GM21786 (cell line): ENCODE results near the gene S1PR3.

Experiments
- ATAC-seq: cut with Tn5 transposase; IDR thresholded peaks from one replicate; pipeline ENCODE4 v1.9.1; 2021; ENCODE audit not compliant: unreplicated experiment

Gene S1PR3

DNA sequence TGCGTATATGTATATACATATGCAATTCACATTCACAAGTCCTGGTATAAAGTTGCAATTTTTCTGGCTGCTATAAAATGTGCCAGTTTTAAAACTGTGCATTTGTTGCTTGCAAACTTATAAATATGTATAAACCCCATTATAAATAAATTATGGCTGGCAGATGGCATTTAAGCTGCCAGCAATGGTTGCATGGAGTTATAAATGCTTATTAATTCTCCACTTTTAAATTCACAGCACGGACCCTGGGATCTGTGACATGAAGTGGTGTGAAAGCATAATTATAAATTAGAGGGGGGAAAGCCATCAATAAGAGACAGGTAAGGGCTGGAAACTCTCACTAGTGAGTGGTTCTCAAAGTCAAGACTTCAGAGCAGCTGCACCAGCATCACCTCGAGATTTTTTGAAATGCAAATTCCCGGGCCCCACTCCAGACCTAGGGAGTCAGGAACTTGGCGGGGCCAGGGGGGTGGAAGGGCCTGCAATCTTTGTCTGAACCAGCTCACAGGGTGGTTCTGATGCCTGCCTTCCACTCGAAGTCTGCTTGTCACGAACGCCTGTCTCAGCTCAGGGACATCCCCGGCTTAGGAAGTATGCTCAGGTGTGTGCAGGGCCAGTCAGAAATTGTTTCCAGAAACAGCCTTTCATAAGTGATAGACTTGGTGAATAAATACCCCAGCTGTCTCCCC is 16.9 kb downstream of the S1PR3 start:
- no peak for ATAC-seq

DNA sequence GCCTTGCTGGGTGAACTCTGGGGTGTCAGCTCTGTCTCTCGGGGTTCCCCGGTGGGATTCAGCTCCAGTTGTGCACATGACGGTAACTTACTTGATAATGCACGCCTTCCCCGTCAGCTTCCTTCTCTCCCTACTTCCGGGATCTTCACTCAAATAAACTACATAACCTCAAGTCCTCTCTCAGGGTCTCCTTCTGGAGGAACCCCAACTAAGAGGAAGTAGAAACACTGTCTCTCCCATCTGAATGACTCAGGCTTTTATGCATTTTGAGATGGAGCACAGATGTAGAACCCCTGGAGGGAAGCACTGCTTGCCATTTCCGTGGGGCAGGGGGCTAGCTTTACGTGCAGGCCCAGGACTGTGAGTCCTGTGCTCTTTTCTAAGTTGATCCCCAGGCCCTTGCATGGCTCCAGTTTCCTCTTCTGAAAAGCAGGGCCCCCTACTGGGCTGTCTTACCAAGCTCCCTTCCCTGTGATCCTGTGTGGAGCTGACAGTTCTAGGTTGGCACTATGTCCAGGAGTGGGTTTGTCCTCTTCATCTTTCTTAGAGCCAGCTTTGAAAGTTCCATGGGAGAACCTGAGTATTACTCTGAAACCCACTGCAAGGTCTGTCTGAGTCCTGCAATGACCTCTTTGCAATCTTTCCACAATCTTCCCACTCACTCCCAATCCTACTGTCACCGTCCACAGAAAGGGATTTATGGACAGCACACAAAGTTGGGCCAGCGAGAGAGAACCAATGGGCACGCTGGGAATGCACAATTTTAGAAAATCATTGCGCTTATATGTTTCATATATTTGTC is 17.7 kb downstream of the S1PR3 start:
- no peak for ATAC-seq

GRCh38 chr9:89009546-89009840 is 18.2 kb downstream of the S1PR3 start:
- no peak for ATAC-seq

GRCh38 chr9:89010056-89010455 is 18.8 kb downstream of the S1PR3 start:
- ATAC-seq: no peak

- no peak for ATAC-seq
Measured at GRCh38 chr9:89010526-89011111, 19.4 kb downstream of the S1PR3 start.

DNA sequence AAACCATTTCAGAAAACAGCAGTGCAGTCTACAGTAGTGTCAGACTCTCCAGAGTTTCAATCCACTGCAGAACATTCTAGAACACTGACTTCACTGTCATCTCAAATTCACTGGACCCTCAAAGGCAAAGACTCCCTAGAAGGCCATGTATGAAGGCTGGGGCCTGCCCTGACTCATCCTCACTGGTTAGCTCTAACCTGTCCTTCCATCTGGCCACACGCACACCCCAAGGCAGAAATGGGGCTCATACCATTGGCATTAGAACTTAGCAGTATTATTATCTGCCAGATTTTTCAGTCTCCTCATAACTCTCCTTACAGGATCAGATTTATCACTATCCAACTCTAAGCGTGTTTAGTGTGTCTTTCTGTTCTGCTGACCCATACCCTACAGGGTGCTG is 20.4 kb downstream of the S1PR3 start:
- ATAC-seq: no peak

GRCh38 chr9:89012294-89013042 is 21.2 kb downstream of the S1PR3 start:
- no peak for ATAC-seq

GRCh38 chr9:89013660-89014059 is 22.4 kb downstream of the S1PR3 start:
- no peak for ATAC-seq

DNA sequence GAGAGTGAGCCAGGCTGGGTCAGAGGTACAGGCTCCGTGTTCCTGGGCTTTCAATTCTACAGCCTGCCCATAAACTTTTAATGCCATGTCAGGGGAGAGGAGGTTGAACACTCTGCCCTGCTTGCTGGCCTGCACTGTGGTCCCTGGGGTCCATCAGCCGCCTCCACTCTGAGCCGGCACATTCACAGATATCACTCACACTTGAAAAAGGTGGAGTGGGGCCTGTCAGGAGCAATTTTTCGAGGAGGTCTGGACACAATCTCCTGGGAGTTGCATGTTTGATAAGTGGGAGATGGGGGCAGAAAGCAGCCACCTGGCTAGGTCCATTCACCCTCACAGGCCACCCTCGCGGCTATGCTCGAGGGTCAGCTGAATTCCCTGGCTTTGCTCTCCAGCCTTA is 22.9 kb downstream of the S1PR3 start:
- no peak for ATAC-seq

DNA sequence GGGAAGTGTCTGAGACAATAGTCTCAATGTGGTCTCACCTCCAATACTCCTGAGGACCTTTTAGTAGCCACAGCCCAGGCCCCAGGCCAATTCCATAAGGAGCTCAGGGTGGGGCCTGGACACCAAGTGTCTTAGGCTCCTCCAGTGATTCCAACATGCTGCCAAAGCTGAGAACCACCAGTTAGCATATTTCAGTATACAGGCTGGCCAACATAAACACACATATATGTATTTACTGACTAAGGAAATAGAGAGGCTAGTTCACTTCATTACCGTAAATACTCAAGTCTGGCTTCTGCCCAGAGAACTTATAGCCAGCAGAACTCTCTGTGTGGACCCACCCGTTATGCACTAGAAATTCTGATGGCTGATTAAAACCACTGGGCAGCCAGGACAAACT is 24.1 kb downstream of the S1PR3 start:
- no peak for ATAC-seq

GRCh38 chr9:89020754-89021153 is 29.5 kb downstream of the S1PR3 start:
- no peak for ATAC-seq

DNA sequence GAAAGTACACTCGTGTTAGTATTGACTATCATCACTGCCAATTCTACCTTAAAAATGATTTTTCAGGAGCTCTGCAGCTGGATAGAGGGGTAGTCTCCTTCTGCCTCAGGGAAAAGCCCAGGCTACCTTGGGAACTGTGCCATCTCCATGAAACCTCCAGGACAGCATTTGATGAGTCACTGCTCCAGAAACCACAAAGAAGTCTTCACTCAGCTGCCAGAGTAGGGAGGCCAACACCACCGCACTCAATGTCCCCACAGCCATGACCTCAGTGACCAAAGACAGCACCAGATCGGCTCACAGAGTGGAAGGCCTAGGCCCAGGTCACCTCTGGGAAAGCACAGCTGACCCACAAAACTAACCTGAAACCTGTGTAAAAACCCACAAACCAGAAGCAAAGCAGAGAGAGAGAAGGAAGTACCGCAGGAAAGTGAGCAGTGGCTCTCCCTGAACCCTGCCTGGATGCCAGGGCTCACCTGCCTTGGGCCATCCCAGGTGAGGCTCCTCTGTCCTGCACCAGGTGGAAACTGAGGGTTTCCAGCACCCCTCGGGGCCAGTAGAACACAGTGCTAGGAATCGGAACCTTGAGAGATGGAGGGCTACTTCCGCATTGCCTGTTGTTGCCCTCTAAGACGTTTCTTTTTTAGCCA is 30.0 kb downstream of the S1PR3 start:
- ATAC-seq: no peak

DNA sequence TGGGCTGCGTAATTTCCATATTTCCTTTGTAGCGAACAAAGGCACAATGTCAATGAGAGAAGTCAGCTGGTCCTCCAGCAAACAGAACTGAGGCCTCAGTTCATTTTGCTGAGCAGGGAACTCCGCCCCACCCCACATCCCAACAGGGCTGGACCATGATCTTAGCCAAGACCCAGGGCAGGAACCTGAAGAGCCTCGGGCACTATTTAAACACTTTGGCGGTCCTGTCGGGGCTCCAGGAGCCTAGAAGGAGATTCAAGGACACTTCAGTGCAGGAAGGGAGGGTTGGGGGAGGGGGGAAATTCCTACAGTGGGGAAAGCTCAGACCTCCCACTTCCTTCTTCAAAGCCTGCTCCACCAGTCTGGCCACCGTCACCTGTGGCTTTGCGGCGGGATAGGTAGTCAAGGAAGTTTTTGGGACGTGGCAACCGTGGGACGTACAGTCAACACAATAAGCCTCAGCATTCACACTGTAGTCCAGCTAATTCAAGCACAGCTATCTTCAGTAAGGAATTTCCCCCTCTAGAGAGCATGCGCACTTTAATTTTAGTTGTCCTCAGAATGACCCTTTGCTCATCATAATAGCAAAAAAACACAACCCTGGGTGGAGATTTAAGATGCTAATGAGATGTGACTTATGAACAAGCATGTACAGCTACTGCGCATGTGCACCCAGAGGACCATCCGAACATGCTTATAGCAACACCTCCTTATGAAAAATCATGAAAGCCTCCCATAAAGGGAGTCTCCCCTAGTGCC is 30.9 kb downstream of the S1PR3 start:
- no peak for ATAC-seq

DNA sequence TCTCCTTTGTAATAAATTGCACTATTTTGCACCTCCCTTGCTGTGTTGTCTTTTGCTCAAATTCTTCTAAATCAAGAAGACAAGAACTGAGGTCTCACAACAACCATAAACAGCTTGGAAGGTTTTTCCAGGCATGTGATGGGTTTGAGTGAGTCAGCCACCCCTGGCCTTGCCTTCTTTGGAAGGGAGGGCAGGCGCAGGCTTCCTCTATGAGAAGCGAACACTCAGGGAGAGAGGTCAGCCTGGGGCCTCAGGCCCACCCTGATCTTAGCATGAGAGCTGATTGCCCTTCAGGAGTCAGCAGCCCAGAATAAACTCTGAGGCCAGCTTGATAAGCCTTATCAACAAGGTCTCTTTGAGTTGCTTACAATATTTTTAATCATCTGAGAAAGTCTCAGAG is 31.6 kb downstream of the S1PR3 start:
- no peak for ATAC-seq

DNA sequence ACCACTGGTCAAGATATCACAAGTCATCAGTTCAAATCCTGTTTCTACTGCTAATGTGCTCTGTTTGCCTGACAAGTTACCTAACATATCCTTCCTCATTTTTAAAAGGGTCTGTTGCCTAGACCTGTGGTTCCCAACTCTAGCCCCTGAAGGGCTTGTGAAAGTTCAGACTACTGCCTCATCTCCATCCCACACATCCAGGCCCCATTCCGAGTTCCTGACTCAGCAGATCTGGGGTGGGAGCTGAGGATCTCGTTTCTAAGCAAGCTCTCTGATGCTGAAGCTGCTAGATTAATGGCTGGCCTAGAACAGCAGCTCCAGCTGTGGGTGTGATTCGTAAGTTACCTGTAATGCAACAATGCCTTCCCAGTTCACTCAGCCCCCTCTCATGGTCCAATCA is 32.5 kb downstream of the S1PR3 start:
- no peak for ATAC-seq

GRCh38 chr9:89024727-89025126 is 33.5 kb downstream of the S1PR3 start:
- ATAC-seq: no peak

- ATAC-seq: no peak
Measured at GRCh38 chr9:89025553-89025952, 34.3 kb downstream of the S1PR3 start.

- no peak for ATAC-seq
Measured at GRCh38 chr9:89026876-89027275, 35.6 kb downstream of the S1PR3 start.

- no peak for ATAC-seq
Measured at GRCh38 chr9:89029788-89030187, 38.5 kb downstream of the S1PR3 start.

DNA sequence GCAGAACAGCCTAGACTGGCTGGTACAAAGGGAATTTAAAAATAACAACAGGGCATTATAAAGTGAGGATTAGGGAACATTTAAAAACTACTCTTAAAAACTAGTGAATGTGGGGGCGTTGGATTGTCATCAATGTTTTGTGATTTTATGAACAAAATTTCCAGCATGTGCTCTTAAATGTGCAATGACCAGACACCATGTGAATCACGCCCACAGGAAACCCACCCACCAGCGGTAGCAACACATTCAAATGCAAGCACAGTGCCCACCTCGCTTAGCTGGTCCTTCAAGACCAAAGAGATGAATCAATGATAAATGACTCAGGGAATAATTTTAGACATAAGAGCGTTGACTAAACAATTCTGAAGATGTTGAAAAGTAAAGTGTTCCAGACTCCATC is 40.9 kb downstream of the S1PR3 start:
- no peak for ATAC-seq

DNA sequence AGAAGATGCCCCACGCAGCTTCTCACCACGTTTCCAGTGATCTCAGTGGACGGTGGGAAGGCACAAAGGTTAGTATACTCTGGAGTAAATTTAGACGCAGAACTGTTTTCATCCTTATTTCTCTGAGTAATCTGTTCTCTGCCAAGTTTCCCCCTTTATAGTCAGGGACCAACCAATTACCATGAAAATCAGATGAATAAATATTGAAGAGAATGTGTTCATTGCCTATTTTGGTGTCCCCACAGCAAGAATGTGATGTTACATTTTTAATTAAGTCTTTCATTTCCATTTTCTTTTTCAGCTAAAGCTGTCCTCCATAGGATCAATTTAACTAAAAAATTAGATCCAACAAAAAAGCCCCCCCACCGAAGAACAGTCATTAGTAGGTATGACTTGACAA is 41.4 kb downstream of the S1PR3 start:
- ATAC-seq: no peak
